Neural cell (in vitro differentiated cells): ENCODE measurements around the gene NRCAM. TPM values are rescaled to one million over a fixed set of nuclear protein-coding genes. Genes with fewer than 3 reads are reported as not detected.
"Not testable (repeated sequence)": the region's sequence is repeated elsewhere in the genome, so short reads cannot be mapped to it uniquely, and the experiment has no call there.

ENCODE experiments used
- H2AFZ ChIP-seq: fragments of 200-600, 300-800 bp; sonication (generic), shearing (Covaris generic); 2 replicates; pipeline ENCODE4 v1.6.0; 2014; ENCODE audit warnings: low read depth, mild to moderate bottlenecking, antibody characterized with exemption, low read length, moderate library complexity
- H3F3A ChIP-seq: fragments of 200-600 bp; shearing (Covaris generic); 2 replicates; pipeline ENCODE4 v1.6.1; 2016; ENCODE audit warnings: mild to moderate bottlenecking, moderate library complexity, mixed read lengths, antibody characterized with exemption, low read length; ENCODE audit not compliant: insufficient read depth, poor library complexity, severe bottlenecking
- H3K27ac ChIP-seq: fragments of 200-600, 300-800 bp; sonication (generic), shearing (Covaris generic); 2 replicates; pipeline ENCODE4 v1.5.1; 2014; ENCODE audit warnings: mild to moderate bottlenecking, low read length, moderate library complexity
- H3K27me3 ChIP-seq: fragments of 300-800, 200-600 bp; sonication (generic), shearing (Covaris generic); 2 replicates; pipeline ENCODE4 v1.6.0; 2014; ENCODE audit warnings: mild to moderate bottlenecking, low read depth, low read length, moderate library complexity; ENCODE audit not compliant: insufficient read depth
- H3K36me3 ChIP-seq: fragments of 300-800, 200-600 bp; sonication (generic), shearing (Covaris generic); 2 replicates; pipeline ENCODE4 v1.5.1; 2014; ENCODE audit warnings: mild to moderate bottlenecking, antibody characterized with exemption, low read length, moderate library complexity; ENCODE audit not compliant: insufficient read depth
- H3K4me2 ChIP-seq: fragments of 300-800, 200-600 bp; sonication (generic), shearing (Covaris generic); 2 replicates; pipeline ENCODE4 v1.6.0; 2014; ENCODE audit warnings: mild to moderate bottlenecking, low read length
- H3K4me3 ChIP-seq: fragments of 300-800, 200-600 bp; sonication (generic), shearing (Covaris generic); 2 replicates; pipeline ENCODE4 v1.5.1; 2014; ENCODE audit warnings: mild to moderate bottlenecking, low read length, moderate library complexity
- H3K79me2 ChIP-seq: fragments of 200-600 bp; shearing (Covaris generic); replicated peaks from 2 replicates; pipeline ENCODE4 v1.6.0; 2014; ENCODE audit warnings: mild to moderate bottlenecking, low read length, moderate library complexity; ENCODE audit not compliant: insufficient read depth
- H3K9ac ChIP-seq: fragments of 300-800, 200-600 bp; sonication (generic), shearing (Covaris generic); 2 replicates; pipeline ENCODE4 v1.6.1; 2016; ENCODE audit warnings: mild to moderate bottlenecking, low read length, mixed read lengths
- H3K9me2 ChIP-seq: fragments of 200-600 bp; shearing (Covaris generic); 2 replicates; pipeline ENCODE4 v1.6.1; 2016; ENCODE audit warnings: mild to moderate bottlenecking, low read length, mixed read lengths; ENCODE audit not compliant: insufficient read depth
- H3K9me3 ChIP-seq: fragments of 200-600, 300-800 bp; sonication (generic), shearing (Covaris generic); 2 replicates; pipeline ENCODE4 v1.6.1; 2016; ENCODE audit warnings: mild to moderate bottlenecking, mixed run types, low read length, moderate library complexity, mixed read lengths
- H4K20me1 ChIP-seq: fragments of 200-600 bp; shearing (Covaris generic); 2 replicates; pipeline ENCODE4 v1.6.1; 2016; ENCODE audit warnings: mild to moderate bottlenecking, mixed run types; ENCODE audit not compliant: insufficient read depth
- EP300 ChIP-seq: fragments of 450-650 bp; conservative IDR thresholded peaks from 2 replicates; pipeline ENCODE4 v1.6.1; 2014; ENCODE audit warnings: antibody characterized with exemption, mild to moderate bottlenecking, moderate library complexity; ENCODE audit not compliant: poor library complexity, severe bottlenecking
- EZH2 ChIP-seq: fragments of 200-600, 300-800 bp; shearing (Covaris generic), sonication (generic); IDR thresholded peaks from 2 replicates; pipeline ENCODE4 v1.6.1; 2014; ENCODE audit warnings: antibody characterized with exemption, low read length, borderline replicate concordance, mild to moderate bottlenecking; ENCODE audit not compliant: insufficient read depth, poor library complexity, severe bottlenecking
- MXI1 ChIP-seq: fragments of 450-650 bp; conservative IDR thresholded peaks from 2 replicates; pipeline ENCODE4 v1.6.1; 2014; ENCODE audit warnings: antibody characterized with exemption, mild to moderate bottlenecking; ENCODE audit not compliant: poor library complexity, severe bottlenecking
- POLR2AphosphoS5 ChIP-seq: IDR thresholded peaks from 2 replicates; pipeline ENCODE4 v1.6.1; 2012
- RAD21 ChIP-seq: fragments of 450-650 bp; conservative IDR thresholded peaks from 2 replicates; pipeline ENCODE4 v1.6.1; 2014; ENCODE audit warnings: antibody characterized with exemption, mild to moderate bottlenecking, moderate library complexity
- SMC3 ChIP-seq: fragments of 450-650 bp; conservative IDR thresholded peaks from 2 replicates; pipeline ENCODE4 v1.6.1; 2014; ENCODE audit warnings: antibody characterized with exemption, mild to moderate bottlenecking, moderate library complexity; ENCODE audit not compliant: poor library complexity
- TAF1 ChIP-seq: IDR thresholded peaks from 2 replicates; pipeline ENCODE4 v1.6.1; 2012; ENCODE audit warnings: low read depth
- polyA plus RNA-seq: library from polyadenylated mRNA; depleted of rRNA; stranded (reverse); fragments of >200 nt; gene quantifications from 2 replicates; pipeline ENCODE4 v1.2.3, GENCODE V29; 2014
- TF ChIP-seq, protein P1 (sequence below): IDR thresholded peaks from 2 replicates; pipeline ENCODE4 v1.6.1; 2012; ENCODE audit warnings: borderline replicate concordance
- TF ChIP-seq, protein P2 (sequence below): fragments of 450-650 bp; IDR thresholded peaks from 2 replicates; pipeline ENCODE4 v1.5.1; 2014; ENCODE audit warnings: antibody characterized with exemption, mild to moderate bottlenecking, moderate library complexity; ENCODE audit not compliant: poor library complexity, severe bottlenecking

The NRCAM gene
- polyA plus RNA-seq, 1 donor from 2014 or later: 90.9 TPM

DNA sequence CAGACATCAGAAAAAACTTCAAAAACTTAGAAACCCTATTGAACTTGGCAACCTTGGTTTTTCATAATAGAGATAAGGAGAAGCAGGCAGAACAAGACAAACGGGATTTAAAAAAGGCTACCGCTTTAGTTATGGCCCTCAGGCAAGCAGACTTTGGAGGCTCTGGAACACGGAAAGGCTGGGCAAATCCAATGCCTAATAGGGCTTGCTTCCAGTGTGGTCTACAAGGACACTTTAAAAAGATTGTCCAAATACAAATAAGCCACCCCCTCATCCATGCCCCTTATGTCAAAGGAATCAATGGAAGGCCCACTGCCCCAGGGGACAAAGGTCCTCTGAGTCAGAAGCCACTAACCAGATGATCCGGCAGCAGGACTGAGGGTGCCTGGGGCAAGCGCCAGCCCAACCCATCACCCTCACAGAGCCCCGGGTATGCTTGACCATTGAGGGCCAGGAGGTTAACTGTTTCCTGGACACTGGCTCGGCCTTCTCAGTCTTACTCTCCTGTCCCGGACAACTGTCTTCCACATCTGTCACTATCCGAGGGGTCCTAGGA, 115.3 kb downstream of the NRCAM start:
- no peak overlapping the region for H3K4me3 ChIP-seq

DNA sequence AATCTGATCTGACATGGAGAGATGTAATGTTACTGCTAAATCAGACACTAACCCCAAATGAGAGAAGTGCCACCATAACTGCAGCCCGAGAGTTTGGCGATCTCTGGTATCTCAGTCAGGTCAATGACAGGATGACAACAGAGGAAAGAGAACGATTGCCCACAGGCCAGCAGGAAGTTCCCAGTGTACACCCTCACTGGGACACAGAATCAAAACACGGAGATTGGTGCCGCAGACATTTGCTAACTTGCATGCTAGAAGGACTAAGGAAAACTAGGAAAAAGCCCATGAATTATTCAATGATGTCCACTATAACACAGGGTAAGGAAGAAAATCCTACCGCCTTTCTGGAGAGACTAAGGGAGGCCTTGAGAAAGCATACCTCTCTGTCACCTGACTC, 115.8 kb downstream of the NRCAM start:
- H3K9me3 ChIP-seq, H2AFZ ChIP-seq, H3K79me2 ChIP-seq, H3K27me3 ChIP-seq, H3K4me2 ChIP-seq, H4K20me1 ChIP-seq, H3K36me3 ChIP-seq, H3K9me2 ChIP-seq, H3K4me3 ChIP-seq, H3K9ac ChIP-seq, H3K27ac ChIP-seq, H3F3A ChIP-seq: not testable (repeated sequence)

More for the DNA sequence above, 115.3 kb downstream of the NRCAM start:
- TF ChIP-seq MXI1 (no peak), TAF1 (no peak), SMC3 (no peak), EZH2 (no peak), POLR2AphosphoS5 (no peak), EP300 (no peak), RAD21 (no peak)
- TF ChIP-seq, protein P1, sequence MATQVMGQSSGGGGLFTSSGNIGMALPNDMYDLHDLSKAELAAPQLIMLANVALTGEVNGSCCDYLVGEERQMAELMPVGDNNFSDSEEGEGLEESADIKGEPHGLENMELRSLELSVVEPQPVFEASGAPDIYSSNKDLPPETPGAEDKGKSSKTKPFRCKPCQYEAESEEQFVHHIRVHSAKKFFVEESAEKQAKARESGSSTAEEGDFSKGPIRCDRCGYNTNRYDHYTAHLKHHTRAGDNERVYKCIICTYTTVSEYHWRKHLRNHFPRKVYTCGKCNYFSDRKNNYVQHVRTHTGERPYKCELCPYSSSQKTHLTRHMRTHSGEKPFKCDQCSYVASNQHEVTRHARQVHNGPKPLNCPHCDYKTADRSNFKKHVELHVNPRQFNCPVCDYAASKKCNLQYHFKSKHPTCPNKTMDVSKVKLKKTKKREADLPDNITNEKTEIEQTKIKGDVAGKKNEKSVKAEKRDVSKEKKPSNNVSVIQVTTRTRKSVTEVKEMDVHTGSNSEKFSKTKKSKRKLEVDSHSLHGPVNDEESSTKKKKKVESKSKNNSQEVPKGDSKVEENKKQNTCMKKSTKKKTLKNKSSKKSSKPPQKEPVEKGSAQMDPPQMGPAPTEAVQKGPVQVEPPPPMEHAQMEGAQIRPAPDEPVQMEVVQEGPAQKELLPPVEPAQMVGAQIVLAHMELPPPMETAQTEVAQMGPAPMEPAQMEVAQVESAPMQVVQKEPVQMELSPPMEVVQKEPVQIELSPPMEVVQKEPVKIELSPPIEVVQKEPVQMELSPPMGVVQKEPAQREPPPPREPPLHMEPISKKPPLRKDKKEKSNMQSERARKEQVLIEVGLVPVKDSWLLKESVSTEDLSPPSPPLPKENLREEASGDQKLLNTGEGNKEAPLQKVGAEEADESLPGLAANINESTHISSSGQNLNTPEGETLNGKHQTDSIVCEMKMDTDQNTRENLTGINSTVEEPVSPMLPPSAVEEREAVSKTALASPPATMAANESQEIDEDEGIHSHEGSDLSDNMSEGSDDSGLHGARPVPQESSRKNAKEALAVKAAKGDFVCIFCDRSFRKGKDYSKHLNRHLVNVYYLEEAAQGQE: no peak
- TF ChIP-seq, protein P2, sequence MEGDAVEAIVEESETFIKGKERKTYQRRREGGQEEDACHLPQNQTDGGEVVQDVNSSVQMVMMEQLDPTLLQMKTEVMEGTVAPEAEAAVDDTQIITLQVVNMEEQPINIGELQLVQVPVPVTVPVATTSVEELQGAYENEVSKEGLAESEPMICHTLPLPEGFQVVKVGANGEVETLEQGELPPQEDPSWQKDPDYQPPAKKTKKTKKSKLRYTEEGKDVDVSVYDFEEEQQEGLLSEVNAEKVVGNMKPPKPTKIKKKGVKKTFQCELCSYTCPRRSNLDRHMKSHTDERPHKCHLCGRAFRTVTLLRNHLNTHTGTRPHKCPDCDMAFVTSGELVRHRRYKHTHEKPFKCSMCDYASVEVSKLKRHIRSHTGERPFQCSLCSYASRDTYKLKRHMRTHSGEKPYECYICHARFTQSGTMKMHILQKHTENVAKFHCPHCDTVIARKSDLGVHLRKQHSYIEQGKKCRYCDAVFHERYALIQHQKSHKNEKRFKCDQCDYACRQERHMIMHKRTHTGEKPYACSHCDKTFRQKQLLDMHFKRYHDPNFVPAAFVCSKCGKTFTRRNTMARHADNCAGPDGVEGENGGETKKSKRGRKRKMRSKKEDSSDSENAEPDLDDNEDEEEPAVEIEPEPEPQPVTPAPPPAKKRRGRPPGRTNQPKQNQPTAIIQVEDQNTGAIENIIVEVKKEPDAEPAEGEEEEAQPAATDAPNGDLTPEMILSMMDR: no peak
- Histone ChIP-seq H3K9me2 (no peaks in the 10 kb centered on the region), H3K36me3 (no peaks in the 10 kb centered on the region), H4K20me1 (no peaks in the 10 kb centered on the region), H3K79me2 (no peaks in the 10 kb centered on the region), H3K9ac (no peak overlapping the region), H3F3A (no peaks in the 10 kb centered on the region), H3K27ac (no peak overlapping the region), H2AFZ (no peak overlapping the region), H3K9me3 (no peaks in the 10 kb centered on the region), H3K27me3 (no peaks in the 10 kb centered on the region), H3K4me2 (no peak overlapping the region)
